SW 1271 (cell line): Measurements from ENCODE around the gene MS4A8.
"Not testable (repeated sequence)": the region's sequence is repeated elsewhere in the genome, so short reads cannot be mapped to it uniquely, and the experiment has no call there.

Experiments used
- DNase-seq, 2 experiments: peaks; one replicate each; lab custom pipeline; 2025; lab: John Stamatoyannopoulos, UW

The MS4A8 gene

GRCh38 chr11:60699284-60699691 is at the start of gene MS4A8:
Gene MS4A8, plus strand, starts transcription at chr11:60699612. Its CDS starts 1,249 bp downstream, at chr11:60700861.
- no peak for DNase-seq

GRCh38 chr11:60657888-60658287 is 41.5 kb upstream of the MS4A8 start:
- peak in 1 of 2 experiments; percentile 4 for DNase-seq

- DNase-seq = no peak
Observed at GRCh38 chr11:60658409-60658808, 41.0 kb upstream of the MS4A8 start.

- no peak for DNase-seq
Observed at GRCh38 chr11:60672255-60672654, 27.2 kb upstream of the MS4A8 start.

- DNase-seq = not testable (repeated sequence)
Observed at GRCh38 chr11:60678231-60678630, 21.2 kb upstream of the MS4A8 start.

- no peak for DNase-seq
Observed at GRCh38 chr11:60679879-60680278, 19.5 kb upstream of the MS4A8 start.

- no peak for DNase-seq
Observed at GRCh38 chr11:60680455-60681119, 18.8 kb upstream of the MS4A8 start.

- DNase-seq = not testable (repeated sequence)
Observed at GRCh38 chr11:60684541-60684848, 14.9 kb upstream of the MS4A8 start.

GRCh38 chr11:60691661-60692060 is 7.8 kb upstream of the MS4A8 start:
- no peak for DNase-seq

GRCh38 chr11:60699936-60700335 is 524 bp downstream of the MS4A8 start:
- DNase-seq = no peak

GRCh38 chr11:60700689-60701468 is 1.5 kb downstream of the MS4A8 start:
- DNase-seq = peak in 1 of 2 experiments; percentile 5

GRCh38 chr11:60701469-60701818 is 2.0 kb downstream of the MS4A8 start:
- no peak for DNase-seq

GRCh38 chr11:60703374-60703773 is 4.0 kb downstream of the MS4A8 start:
- no peak for DNase-seq

- no peak for DNase-seq
Observed at GRCh38 chr11:60705895-60706294, 6.5 kb downstream of the MS4A8 start.

- DNase-seq = no peak
Observed at GRCh38 chr11:60706931-60707330, 7.5 kb downstream of the MS4A8 start.

GRCh38 chr11:60710482-60710881 is 11.1 kb downstream of the MS4A8 start:
- peak in 1 of 2 experiments; percentile 24 for DNase-seq

- DNase-seq = no peak
Observed at GRCh38 chr11:60711276-60711675, 11.9 kb downstream of the MS4A8 start.

- not testable (repeated sequence) for DNase-seq
Observed at GRCh38 chr11:60713423-60713822, 14.0 kb downstream of the MS4A8 start.

GRCh38 chr11:60717956-60718355 is 18.5 kb downstream of the MS4A8 start:
- DNase-seq = no peak

- no peak for DNase-seq
Observed at GRCh38 chr11:60718524-60719316, 19.3 kb downstream of the MS4A8 start.

GRCh38 chr11:60719391-60719790 is 20.0 kb downstream of the MS4A8 start:
- no peak for DNase-seq

- no peak for DNase-seq
Observed at GRCh38 chr11:60720460-60720859, 21.0 kb downstream of the MS4A8 start.

GRCh38 chr11:60724420-60724819 is 25.0 kb downstream of the MS4A8 start, which contains the start of gene MS4A18:
Gene MS4A18, plus strand, starts transcription at chr11:60724720.
- no peak for DNase-seq
